ENCODE measurements around the gene NR1H4. TPM values are rescaled to one million over a fixed set of nuclear protein-coding genes. Genes with fewer than 3 reads are reported as not detected.
A peak's percentile ranks its signal among the peaks of the same experiment; 100 is the strongest.

NR1H4 gene
- total and polyA plus RNA-seq, 2 of the 13 experiments (the other 11 are each of a cell fraction or from before 2014, with no cell fraction given): 27.3 to 114 TPM

DNA sequence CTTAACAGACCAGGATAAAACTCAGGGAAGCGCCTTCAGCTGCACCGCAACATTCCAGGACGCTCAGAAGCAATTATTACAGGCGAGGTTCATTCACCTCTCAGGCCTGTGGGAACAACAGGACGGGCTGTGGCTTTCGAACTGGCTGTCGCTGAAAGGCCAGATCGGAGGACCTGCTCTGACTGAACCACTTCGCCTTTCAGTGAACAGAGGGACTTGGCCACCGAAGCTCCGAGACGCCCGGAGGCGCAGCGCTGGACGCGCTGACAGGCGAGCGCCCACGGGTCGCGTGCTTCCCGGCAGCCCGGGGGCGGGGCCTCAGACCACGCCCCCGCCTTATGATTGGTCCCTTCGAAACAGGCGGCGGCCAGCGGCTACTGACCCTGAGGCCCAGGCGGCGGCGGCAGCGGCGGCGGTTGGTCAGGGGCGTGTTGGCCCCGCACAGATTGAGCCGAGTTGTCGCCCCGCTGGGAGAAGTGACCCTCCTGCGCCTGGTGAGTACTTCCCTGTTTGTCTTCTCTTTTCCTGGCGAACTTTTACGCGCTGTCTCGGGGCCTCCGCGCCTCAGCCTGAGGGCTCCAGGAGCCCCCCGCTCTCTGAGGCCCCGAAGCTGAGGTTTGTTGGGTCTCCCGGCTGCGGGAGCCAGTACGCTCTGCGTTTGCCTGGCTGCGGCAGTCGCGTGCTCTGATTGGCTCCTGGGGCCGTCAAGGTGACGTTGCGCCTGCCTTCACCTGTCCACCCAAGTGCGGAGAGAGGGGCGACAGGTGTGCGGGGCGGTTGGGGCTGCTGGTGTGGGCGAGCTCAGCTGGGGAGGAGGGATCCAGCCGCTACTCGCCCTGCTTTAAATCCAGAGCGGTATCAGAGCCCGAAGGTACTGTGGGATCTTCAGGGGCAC, 99.9 kb downstream of the NR1H4 start, which contains the start of gene GAS2L3 (continued):
- TF ChIP-seq RFX3 (CRISPR knock-in tag; IDR thresholded peaks at IDR 0.05) (no peak), THRA (CRISPR knock-in tag; IDR thresholded peaks at IDR 0.05; ENCODE audit: borderline replicate concordance) (no peak), HOXA5 (CRISPR knock-in tag; IDR thresholded peaks at IDR 0.05) (no peak), PAF1 (CRISPR knock-in tag; IDR thresholded peaks at IDR 0.05) (no peak), SALL1 (CRISPR knock-in tag; IDR thresholded peaks at IDR 0.05) (peak; percentile 83), DNMT3B (CRISPR knock-in tag; conservative IDR thresholded peaks at IDR 0.05) (no peak), CC2D1A (CRISPR knock-in tag; IDR thresholded peaks at IDR 0.05) (peak; percentile 44; the same call in 1 of the 2 replicates), ARNT2 (CRISPR knock-in tag; IDR thresholded peaks at IDR 0.05; ENCODE audit: low read depth) (peak; percentile 93), KDM3A (CRISPR knock-in tag; IDR thresholded peaks at IDR 0.05; ENCODE audit: low read depth) (peak; percentile 34; the same call in 1 of the 2 replicates), ZNF576 (CRISPR knock-in tag; IDR thresholded peaks at IDR 0.05) (no peak), ZKSCAN1 (IDR thresholded peaks at IDR 0.05; ENCODE audit: low read length) (no peak), KDM5B (CRISPR knock-in tag; IDR thresholded peaks at IDR 0.05; ENCODE audit: borderline replicate concordance) (peak; percentile 87; the same call in 1 of the 2 replicates), FOXO4 (CRISPR knock-in tag; conservative IDR thresholded peaks at IDR 0.05) (0 out of 2 replicates have a peak, but pooled peaks have one; percentile 76), TBP (CRISPR knock-in tag; IDR thresholded peaks at IDR 0.05) (no peak), AHR (CRISPR knock-in tag; IDR thresholded peaks at IDR 0.05) (no peak), ZSCAN9 (CRISPR knock-in tag; IDR thresholded peaks at IDR 0.05; ENCODE audit: borderline replicate concordance) (0 out of 2 replicates have a peak, but pooled peaks have one; percentile 52), HNRNPUL1 (IDR thresholded peaks at IDR 0.05; ENCODE audit: low read depth, low read length) (0 out of 2 replicates have a peak, but pooled peaks have one; percentile 29), BHLHE40 (IDR thresholded peaks at IDR 0.05; ENCODE audit: low read length) (peak; percentile 87), ZNF124 (CRISPR knock-in tag; IDR thresholded peaks at IDR 0.05) (no peak; the same call in 1 of the 2 replicates), ZC3H4 (CRISPR knock-in tag; IDR thresholded peaks at IDR 0.05; ENCODE audit: borderline replicate concordance) (no peak), GPBP1L1 (CRISPR knock-in tag; IDR thresholded peaks at IDR 0.05) (no peak), BCL6 (CRISPR knock-in tag; IDR thresholded peaks at IDR 0.05) (0 out of 2 replicates have a peak, but pooled peaks have one; percentile 31), ZBTB25 (CRISPR knock-in tag; IDR thresholded peaks at IDR 0.05) (peak; percentile 39; the same call in 1 of the 2 replicates)
- TF ChIP-seq, protein P1, sequence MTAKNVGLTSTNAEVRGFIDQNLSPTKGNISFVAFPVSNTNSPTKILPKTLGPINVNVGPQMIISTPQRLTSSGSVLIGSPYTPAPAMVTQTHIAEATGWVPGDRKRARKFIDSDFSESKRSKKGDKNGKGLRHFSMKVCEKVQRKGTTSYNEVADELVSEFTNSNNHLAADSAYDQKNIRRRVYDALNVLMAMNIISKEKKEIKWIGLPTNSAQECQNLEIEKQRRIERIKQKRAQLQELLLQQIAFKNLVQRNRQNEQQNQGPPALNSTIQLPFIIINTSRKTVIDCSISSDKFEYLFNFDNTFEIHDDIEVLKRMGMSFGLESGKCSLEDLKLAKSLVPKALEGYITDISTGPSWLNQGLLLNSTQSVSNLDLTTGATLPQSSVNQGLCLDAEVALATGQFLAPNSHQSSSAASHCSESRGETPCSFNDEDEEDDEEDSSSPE (CRISPR knock-in tag; IDR thresholded peaks at IDR 0.05): peak; percentile 96
